GM23338 (cell line): ENCODE measurements around the gene USP32. TPM values are rescaled to one million over a fixed set of nuclear protein-coding genes. Genes with fewer than 3 reads are reported as not detected.

ENCODE experiments used
- REST ChIP-seq: IDR thresholded peaks from one replicate; pipeline ENCODE4 v1.6.1; 2018; ENCODE audit warnings: antibody characterized with exemption; ENCODE audit not compliant: unreplicated experiment
- ZNF462 ChIP-seq: fragments of 250-450 bp; sonication (Bioruptor Pico); IDR thresholded peaks from 2 replicates; pipeline ENCODE4 v1.5.0; 2020; ENCODE audit warnings: mild to moderate bottlenecking, moderate library complexity
- polyA plus RNA-seq: library from polyadenylated mRNA; unstranded; fragments of >200 nt; fragmentation: Nextera tagmentation; extraction: Ambion mirVana; gene quantifications from 2 replicates; pipeline ENCODE4 v1.2.1, GENCODE V29; 2016
- total RNA-seq: library from RNA; depleted of rRNA; stranded (reverse); fragments of >200 nt; shearing (Covaris generic); gene quantifications from 2 replicates; pipeline ENCODE4 v1.2.3, GENCODE V29; 2014

Gene USP32
- total and polyA plus RNA-seq, 2 experiments from 2014 or later = 43.6 to 129 TPM

- no peak for TF ChIP-seq ZNF462 (CRISPR knock-in tag)
- no peak for TF ChIP-seq REST
Measured at GRCh38 chr17:60145006-60145935, 246.7 kb downstream of the USP32 start (continued).
